HL-60/S4 treated with phorbol 12-myristate 13-acetate at 8.2 ng/mL for 4 days and 3 days (cell line): Measurements from ENCODE around the gene TSEN2.

Experiments
- in situ Hi-C: fragments of 300-500 bp; cut with MboI; formaldehyde crosslinking; loops from 2 replicates; pipeline ENCODE4 v1.15.0; 2022; ENCODE audit warnings: low sequenced_read_pairs

TSEN2 gene

GRCh38 chr3:12544652-12545472 is 60.6 kb downstream of the TSEN2 start:
- in situ Hi-C loops: no loop called here

GRCh38 chr3:12545473-12545791 is 61.2 kb downstream of the TSEN2 start, which contains the start of gene MKRN2OS:
Gene MKRN2OS (minus strand): TSS chr3:12545499. CDS start chr3:12545464, 35 bp downstream.
- in situ Hi-C loops: no loop called here

GRCh38 chr3:12549971-12550760 is 65.9 kb downstream of the TSEN2 start:
- in situ Hi-C loops: no loop called here

DNA sequence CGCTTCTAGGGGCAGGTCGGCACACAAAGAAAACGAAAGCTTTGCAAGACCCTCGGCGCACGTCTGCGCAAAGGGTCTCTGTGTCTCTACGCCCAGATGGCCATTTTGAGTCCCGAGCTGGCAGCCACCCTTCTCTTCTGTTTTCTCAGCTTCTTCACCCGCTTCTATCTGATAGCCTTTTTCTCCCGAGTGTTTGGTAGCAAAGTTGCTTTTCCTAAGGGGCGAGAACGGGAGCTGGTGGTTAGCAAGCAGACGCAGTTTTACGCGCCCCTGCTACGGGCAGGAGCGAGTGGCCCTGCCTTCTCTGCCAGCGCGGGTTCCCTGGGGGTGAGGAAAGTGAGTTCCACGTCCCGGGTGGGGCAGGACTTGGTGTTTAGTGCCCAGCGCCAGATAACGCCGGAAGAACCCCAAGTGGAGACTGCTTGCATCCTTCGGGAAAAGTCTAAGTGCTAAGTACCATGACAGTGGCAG is 69.7 kb downstream of the TSEN2 start:
- in situ Hi-C loops: no loop called here

GRCh38 chr3:12556314-12556689 is 72.0 kb downstream of the TSEN2 start:
- in situ Hi-C loops: no loop called here

DNA sequence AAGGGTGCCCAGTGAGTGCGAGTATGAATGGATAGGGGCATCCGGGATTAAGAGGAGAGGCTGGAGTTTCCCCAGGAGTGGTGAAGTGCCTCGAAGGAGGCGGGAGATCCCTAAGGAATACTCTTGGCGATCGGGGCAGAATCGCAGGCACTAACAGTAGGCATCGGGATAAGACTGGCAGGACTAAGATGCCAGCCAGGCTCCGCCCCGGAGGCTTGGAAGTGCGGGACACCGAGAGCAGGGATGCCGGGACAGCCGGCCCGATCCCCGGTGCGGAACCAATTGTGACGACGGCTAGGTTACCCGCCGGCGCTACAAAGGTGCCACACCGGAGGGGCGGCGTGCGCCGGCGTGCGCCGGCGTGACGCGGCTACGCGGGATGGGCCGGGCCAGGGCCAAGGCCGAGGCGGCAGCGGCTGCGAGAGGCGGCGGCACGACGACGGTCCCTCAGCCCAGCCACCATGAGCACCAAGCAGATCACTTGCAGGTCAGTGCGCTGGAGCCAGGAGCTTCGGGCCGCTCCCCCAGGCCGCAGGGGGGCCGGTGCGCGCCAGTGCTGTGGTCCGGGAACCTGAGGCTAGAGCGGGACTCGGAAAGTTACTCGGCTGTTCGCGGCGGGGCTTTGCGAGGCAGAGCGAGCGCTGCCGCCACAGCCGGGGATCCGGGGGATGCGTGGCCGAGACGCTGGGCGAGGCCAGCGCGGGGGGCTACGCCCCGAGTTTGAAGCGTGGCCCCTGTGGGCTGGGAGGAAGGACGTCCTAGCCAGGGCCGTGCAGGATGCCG is 72.6 kb downstream of the TSEN2 start, which contains the start of gene MKRN2:
MKRN2 (plus strand) TSS at position 398 of the 783 bp plus-strand sequence; CDS start at position 462, 64 bp downstream.
- in situ Hi-C loops: no loop called here

DNA sequence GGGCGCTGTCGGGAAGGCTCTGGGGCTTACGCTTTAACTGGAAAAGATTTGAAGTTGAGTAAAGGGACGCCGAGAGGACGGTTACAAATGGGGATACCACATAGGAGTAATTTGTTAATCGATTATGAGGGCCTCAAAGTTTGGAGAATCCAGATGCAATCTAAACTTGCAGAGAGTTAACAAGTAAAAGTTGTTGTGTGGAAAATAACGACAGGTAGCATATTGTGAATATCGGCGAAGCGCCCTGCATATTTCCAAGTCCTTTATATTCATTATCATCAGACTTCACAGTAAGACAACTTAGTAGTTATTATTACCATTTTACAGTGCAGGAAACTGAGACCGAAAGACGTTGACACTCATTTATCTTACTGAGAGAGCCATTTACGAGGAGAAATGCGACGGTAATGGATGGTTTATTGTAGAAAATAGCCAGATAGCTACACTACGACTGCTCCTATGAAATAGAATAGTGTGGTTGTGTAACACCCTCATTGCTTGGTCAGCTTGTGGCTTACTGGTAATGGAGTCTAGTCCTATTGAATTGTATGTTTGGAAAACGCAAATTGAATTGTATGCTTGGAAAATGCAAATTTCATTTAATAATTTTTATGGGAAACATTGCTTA is 73.3 kb downstream of the TSEN2 start:
- in situ Hi-C loops: no loop called here

DNA sequence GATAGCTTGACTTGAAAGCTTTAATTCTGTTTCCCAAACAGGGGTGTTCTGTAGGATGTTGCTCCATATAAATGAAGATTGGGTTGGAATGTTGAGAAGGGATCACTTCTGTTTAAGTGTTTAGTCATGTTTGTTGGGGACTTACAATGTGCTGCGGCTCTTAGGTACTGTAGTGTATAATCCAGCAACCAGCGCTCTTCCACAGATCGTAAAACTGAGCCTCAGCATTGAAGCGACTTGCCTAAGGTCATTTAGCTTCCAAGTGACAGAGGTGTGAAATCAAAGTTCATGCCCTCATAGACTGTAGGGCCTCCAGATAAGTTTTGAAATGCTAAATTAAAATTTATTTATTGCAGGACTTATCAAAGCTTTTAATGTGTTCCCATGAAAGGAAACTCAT is 74.4 kb downstream of the TSEN2 start:
- in situ Hi-C loops: no loop called here

DNA sequence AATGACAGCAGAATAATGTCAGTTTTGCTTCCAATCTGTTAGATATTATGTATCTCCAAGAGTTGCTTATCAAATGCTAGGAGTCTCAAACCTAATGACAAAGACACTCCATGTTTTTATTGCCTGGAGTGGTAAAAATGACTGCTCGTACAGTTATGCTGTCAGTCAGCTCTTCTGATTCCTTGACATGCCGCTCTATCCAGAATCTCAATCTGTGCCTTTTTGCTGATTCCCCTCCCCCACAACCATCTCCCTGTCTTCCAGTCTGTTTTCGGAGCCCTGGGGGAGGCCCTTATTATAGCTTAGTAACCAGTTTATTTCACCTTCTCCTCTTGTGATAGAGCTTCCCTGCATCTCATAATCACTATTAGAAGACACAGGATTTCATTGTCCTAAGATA is 75.2 kb downstream of the TSEN2 start:
- in situ Hi-C loops: no loop called here

DNA sequence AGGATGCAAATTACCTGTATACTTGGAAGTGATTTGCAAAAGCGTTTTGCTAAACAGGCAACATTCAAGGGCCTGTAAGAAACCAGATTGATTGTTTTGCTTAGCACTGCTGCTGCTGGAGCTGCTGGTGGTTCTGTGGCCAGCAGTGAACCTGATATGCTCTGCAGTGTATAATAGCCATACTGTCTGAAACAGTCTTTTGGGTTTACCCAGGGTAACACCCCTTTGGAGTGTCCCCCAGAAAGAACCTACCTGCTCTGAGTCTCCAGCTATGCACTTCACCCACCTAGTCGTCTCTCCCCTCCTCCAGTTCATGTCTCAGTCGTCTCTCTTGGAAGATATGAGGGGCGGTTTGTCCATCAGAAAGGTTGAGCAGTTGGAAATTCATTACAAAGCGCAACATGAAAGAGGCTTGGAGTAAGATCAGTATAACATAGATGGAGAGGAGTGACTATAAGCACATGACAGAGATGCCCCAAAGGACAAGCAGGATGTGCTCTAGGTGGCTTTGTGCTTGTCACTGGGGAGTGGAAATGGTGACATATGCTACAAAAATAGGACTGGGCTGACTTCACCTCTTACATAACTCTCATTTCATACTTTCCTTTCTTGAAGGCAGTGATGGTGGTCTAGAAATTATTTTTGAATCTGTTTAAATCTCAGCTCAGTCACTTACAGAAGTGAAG is 76.4 kb downstream of the TSEN2 start:
- in situ Hi-C loops: no loop called here

- in situ Hi-C loops: no loop called here
Observed at GRCh38 chr3:12561397-12561796, 77.1 kb downstream of the TSEN2 start.

DNA sequence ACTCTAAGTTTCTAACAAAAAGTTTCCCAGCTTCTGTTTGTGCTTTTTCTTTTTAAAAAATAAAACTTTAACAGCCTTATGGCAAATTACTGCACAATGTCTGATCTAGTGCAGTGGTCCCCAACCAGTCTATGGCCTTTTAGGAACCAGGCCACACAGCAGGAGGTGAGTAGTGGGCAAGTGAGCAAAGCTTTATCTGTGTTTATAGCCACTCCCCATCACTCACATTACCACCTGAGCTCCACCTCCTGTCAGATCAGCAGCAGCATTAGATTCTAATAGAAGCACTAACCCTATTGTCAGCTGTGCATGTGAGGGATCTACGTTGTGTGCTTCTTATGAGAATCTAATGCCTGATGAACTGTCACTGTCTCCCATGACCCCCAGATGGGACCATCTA is 78.2 kb downstream of the TSEN2 start:
- in situ Hi-C loops: no loop called here

DNA sequence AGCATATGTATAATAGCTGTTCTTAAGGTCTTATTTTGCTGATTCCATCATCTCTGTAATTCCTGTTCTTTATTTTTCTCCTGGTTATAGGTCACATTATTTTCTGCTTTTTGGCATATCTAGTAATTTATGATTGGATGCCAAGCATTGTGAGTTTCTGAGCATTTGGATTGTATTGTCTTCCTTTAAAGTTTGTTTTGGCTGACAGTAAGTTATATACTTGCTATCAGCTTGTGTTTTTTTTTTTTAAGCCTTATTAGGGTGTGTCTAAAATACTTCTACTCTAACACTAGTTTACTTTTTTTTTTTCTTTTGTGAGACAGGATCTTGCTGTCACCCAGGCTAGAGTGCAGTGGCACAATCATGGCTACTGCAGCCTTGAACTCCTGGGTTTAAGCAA is 82.7 kb downstream of the TSEN2 start:
- in situ Hi-C loops: no loop called here

DNA sequence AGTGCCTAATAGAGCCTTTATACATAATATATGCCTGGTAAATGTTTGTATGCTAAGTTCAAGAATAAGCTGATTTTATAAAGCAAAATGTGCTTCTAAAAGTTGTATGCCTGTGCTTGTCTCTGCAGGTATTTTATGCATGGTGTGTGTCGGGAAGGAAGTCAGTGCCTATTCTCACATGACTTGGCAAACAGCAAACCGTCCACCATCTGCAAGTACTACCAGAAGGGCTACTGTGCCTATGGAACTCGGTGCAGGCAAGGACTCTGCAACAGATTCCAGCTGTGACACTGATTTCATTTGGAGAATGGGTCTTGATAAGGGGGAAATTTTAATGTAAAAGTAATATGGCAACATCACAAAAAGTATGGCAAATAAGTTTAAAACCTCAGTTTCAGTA is 84.5 kb downstream of the TSEN2 start:
- in situ Hi-C loops: no loop called here

DNA sequence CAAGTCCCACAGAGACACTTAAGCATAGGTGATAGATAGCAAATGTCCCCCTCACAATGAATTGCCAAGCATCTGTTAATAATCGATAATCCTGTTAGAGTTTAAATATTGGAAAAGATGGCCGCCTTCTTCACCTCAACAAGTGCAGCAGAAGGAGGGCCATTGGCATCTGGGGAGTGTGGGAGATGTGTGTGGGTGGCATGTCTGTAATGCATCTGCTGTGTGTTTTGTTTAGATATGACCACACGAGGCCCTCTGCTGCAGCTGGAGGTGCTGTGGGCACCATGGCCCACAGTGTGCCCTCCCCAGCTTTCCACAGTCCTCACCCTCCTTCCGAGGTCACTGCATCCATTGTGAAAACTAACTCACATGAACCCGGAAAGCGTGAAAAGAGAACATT is 85.6 kb downstream of the TSEN2 start:
- in situ Hi-C loops: no loop called here

GRCh38 chr3:12571986-12572385 is 87.7 kb downstream of the TSEN2 start:
- in situ Hi-C loops: no loop called here

- in situ Hi-C loops: no loop called here
Observed at GRCh38 chr3:12574131-12574530, 89.9 kb downstream of the TSEN2 start.

DNA sequence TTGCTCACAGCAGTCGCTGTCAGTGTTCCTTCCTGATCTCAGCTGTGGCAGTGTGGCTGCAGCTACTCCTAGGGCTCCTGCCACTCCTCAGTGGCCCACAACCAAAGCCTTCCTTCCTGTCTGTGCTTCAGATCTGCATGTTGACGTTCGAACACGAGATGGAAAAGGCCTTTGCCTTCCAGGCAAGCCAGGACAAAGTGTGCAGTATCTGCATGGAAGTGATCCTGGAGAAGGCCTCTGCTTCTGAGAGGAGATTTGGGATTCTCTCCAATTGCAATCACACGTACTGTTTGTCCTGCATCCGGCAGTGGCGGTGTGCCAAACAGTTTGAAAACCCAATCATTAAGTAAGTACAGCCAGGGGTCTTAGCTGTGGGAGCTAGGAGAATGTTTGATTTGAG is 90.4 kb downstream of the TSEN2 start:
- in situ Hi-C loops: no loop called here

GRCh38 chr3:12577379-12577778 is 93.1 kb downstream of the TSEN2 start:
- in situ Hi-C loops: no loop called here

DNA sequence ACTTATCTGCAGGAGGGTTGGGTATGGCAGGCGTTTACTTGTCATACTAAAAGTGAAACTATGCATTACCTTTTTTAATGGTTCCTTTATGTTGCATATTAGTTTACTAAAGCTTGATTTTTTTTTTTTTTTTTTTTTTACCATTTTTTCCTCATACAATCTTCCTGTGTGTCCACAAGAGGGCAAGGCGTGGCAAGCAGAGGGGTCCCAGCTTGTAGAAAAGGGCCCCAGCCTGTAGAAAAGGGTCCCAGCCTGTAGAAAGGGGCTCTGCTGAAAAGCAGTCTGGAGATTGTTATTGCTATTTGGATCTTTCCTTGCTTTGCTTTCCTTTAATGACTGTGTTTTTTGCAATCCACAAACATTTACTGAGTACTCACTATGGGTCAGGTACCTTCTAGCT is 94.5 kb downstream of the TSEN2 start:
- in situ Hi-C loops: no loop called here
